Body of pancreas (tissue), 4 donors: ENCODE data around the gene TAPBPL.

Experiments
- CTCF ChIP-seq, 7 experiments: fragments of 450-650 bp in 4 of 7; fragments of 200-600 bp in 3 of 7; sonication (generic) in 3 of 7; IDR thresholded peaks; one replicate each; pipeline ENCODE4 v1.5.1; 2016 to 2019; ENCODE audit warnings: antibody characterized with exemption in 7 of 7
- POLR2A ChIP-seq, 3 donors: fragments of 450-650 bp; IDR thresholded peaks; one replicate each; pipeline ENCODE4 v1.6.1; 2016; ENCODE audit warnings: antibody characterized with exemption in 3 of 3, mild to moderate bottlenecking in 2 of 3

- TF ChIP-seq CTCF (IDR thresholded peaks at IDR 0.05) = no peak
- TF ChIP-seq POLR2A (IDR thresholded peaks at IDR 0.05) = no peak
Observed at GRCh38 chr12:6469092-6469491, 17.2 kb downstream of the TAPBPL start.
